Keratinocyte (primary cell): ENCODE data around the gene CYB5R4. TPM values are rescaled to one million over a fixed set of nuclear protein-coding genes. Genes with fewer than 3 reads are reported as not detected.

Source experiments
- DNase-seq: peaks from one replicate; pipeline ENCODE4 v3.0.0-alpha.2; 2011; ENCODE audit warnings: low read depth, missing footprints, low spot score
- FAIRE-seq: peaks from 2 replicates; lab custom pipeline; 2011; peaks lifted over from hg19 to GRCh38; lab: Jason Lieb, UNC
- H2AFZ ChIP-seq: 2 replicates; pipeline ENCODE4 v1.6.0; 2012; ENCODE audit warnings: low read length, control low read depth, inconsistent platforms; ENCODE audit not compliant: control insufficient read depth
- H3K27ac ChIP-seq: 2 replicates; pipeline ENCODE4 v1.5.1; 2011; ENCODE audit warnings: low read length; ENCODE audit not compliant: control insufficient read depth, insufficient read depth
- H3K27me3 ChIP-seq: 3 replicates; pipeline ENCODE4 v1.6.0; 2011; ENCODE audit warnings: low read length; ENCODE audit not compliant: control insufficient read depth, insufficient read depth; ENCODE audit errors: extremely low read depth
- H3K36me3 ChIP-seq, 2 experiments: 2 replicates in 1 of 2; 3 replicates in 1 of 2; pipeline ENCODE4 v1.5.1; 2011; ENCODE audit warnings: low read length in 2 of 2, mild to moderate bottlenecking in 1 of 2; ENCODE audit not compliant: control insufficient read depth in 2 of 2, insufficient read depth in 2 of 2; ENCODE audit errors: extremely low read depth in 1 of 2
- H3K4me1 ChIP-seq: 3 replicates; pipeline ENCODE4 v1.5.1; 2011; ENCODE audit warnings: low read length; ENCODE audit not compliant: control insufficient read depth, insufficient read depth; ENCODE audit errors: extremely low read depth
- H3K4me2 ChIP-seq: 3 replicates; pipeline ENCODE4 v1.6.0; 2011; ENCODE audit warnings: low read depth, low read length; ENCODE audit not compliant: control insufficient read depth, insufficient read depth; ENCODE audit errors: extremely low read depth
- H3K4me3 ChIP-seq, 3 experiments: fragments of 200-600 bp in 1 of 3; sonication (generic) in 1 of 3; 2 replicates in 2 of 3; 3 replicates in 1 of 3; pipeline ENCODE4 v1.5.1; 2011 to 2016; ENCODE audit warnings: low read length in 3 of 3, mild to moderate bottlenecking in 3 of 3, control low read depth in 2 of 3, inconsistent platforms in 1 of 3, low read depth in 1 of 3, mixed read lengths in 1 of 3, mixed run types in 1 of 3, moderate library complexity in 1 of 3; ENCODE audit not compliant: control insufficient read depth in 2 of 3, insufficient read depth in 2 of 3; ENCODE audit errors: extremely low read depth in 1 of 3
- H3K79me2 ChIP-seq: 2 replicates; pipeline ENCODE4 v1.6.0; 2012; ENCODE audit warnings: low read length; ENCODE audit not compliant: control insufficient read depth, insufficient read depth
- H3K9ac ChIP-seq: 3 replicates; pipeline ENCODE4 v1.6.0; 2011; ENCODE audit warnings: low read length; ENCODE audit not compliant: control insufficient read depth, insufficient read depth; ENCODE audit errors: extremely low read depth
- H3K9me1 ChIP-seq: 3 replicates; pipeline ENCODE4 v1.6.0; 2011; ENCODE audit warnings: low read length; ENCODE audit not compliant: control insufficient read depth, insufficient read depth; ENCODE audit errors: extremely low read depth
- H3K9me3 ChIP-seq: 2 replicates; pipeline ENCODE4 v1.5.1; 2012; ENCODE audit warnings: low read depth, low read length; ENCODE audit not compliant: control insufficient read depth
- H4K20me1 ChIP-seq: 3 replicates; pipeline ENCODE4 v1.6.0; 2011; ENCODE audit warnings: low read length; ENCODE audit not compliant: control insufficient read depth, insufficient read depth; ENCODE audit errors: extremely low read depth
- CTCF ChIP-seq, 3 experiments: IDR thresholded peaks in 1 of 3; conservative IDR thresholded peaks in 1 of 3; optimal IDR thresholded peaks in 1 of 3; 2 replicates in 2 of 3; 3 replicates in 1 of 3; pipeline versions ENCODE3 to v1.5.1; 2011; ENCODE audit warnings: low read length in 3 of 3, mild to moderate bottlenecking in 3 of 3, moderate library complexity in 2 of 3, control low read depth in 1 of 3, inconsistent platforms in 1 of 3; ENCODE audit not compliant: insufficient read depth in 2 of 3; ENCODE audit errors: extremely low read depth in 1 of 3
- EZH2 ChIP-seq: IDR thresholded peaks from one replicate; pipeline ENCODE4 v1.6.1; 2012; ENCODE audit warnings: inconsistent platforms, mild to moderate bottlenecking, low read length, moderate library complexity
- dilution Hi-C: fragments of 300-500 bp; cut with MboI; formaldehyde crosslinking; loops from one replicate; pipeline ENCODE4 v1.7.0; 2020; ENCODE audit warnings: low sequenced_read_pairs; ENCODE audit not compliant: extremely low pct_ligation_motif_present
- polyA plus RNA-seq, 5 experiments: library from polyadenylated mRNA; depleted of rRNA in 3 of 5; stranded (reverse) in 3 of 5; stranded (forward) in 1 of 5; unstranded in 1 of 5; fragments of >200 nt; gene quantifications; 1 replicate in 1 of 5; 2 replicates in 3 of 5; 3 replicates in 1 of 5; pipeline versions ENCODE4 v1.2.1 to v1.2.3, GENCODE V29; 2011 to 2012; ENCODE audit warnings: missing spikeins in 2 of 5, low read depth in 1 of 5, low replicate concordance in 1 of 5

The CYB5R4 gene
- polyA plus RNA-seq, 1 donor (not counting 4 experiments of a cell fraction or from before 2014, with no cell fraction given) = 14.0 TPM

DNA sequence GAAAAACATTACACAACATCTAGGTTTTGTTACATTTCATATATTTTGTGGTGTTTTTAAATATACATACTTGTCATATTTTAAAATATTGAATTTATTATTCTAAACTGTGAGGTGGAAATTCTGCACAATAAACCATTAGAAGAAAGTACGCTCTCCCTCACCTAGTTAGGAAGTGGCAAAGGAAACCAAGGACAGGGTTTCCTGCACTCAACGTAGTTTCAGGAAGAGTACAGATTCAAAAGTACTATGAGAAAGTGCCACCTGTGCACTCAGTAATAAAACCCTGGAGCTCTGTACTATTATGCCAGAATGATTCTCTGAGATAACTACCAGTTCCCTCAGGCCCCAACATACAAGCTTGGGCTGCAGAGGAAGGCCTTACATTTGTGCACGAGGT is 119.5 kb downstream of the CYB5R4 start:
- dilution Hi-C loops = no loop called here
- FAIRE-seq = no peak
- no peak for DNase-seq

DNA sequence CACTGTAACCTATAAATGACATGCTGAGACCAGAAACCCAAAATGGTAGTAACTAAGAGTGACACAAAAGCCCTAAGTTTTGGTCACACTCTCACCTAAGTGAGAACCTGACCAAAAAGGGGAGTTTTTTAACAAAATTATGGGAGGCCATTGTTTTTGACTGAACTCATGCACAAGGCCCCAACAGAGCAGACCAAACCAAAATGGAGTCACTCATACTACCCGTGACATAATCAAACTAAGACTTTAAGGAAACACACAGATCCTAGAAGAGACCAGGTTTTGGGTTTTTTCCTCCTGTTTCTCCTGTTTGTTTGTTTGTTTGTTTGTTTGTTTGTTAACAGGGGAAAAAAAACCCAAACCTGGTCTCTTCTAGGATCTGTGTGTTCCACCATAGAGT is 124.9 kb downstream of the CYB5R4 start:
- H3K27ac ChIP-seq = no peak overlapping the region
- H3K27me3 ChIP-seq = no peaks in the 10 kb centered on the region
- no peak for FAIRE-seq

More for the DNA sequence above, 119.5 kb downstream of the CYB5R4 start:
- Histone ChIP-seq H3K27me3 (no peaks in the 10 kb centered on the region), H3K9me1 (no peaks in the 10 kb centered on the region), H2AFZ (no peak overlapping the region), H3K36me3 (no peaks in the 10 kb centered on the region), H3K79me2 (no peaks in the 10 kb centered on the region), H3K9ac (no peak overlapping the region), H3K4me2 (no peak overlapping the region), H4K20me1 (no peaks in the 10 kb centered on the region), H3K27ac (no peak overlapping the region), H3K4me1 (no peaks in the 10 kb centered on the region), H3K9me3 (no peaks in the 10 kb centered on the region), H3K4me3 (no peak overlapping the region)
- TF ChIP-seq EZH2 (no peak), CTCF (optimal IDR thresholded peaks at IDR 0.05 in 1 of 3, IDR thresholded peaks at IDR 0.05 in 1 of 3, conservative IDR thresholded peaks at IDR 0.05 in 1 of 3; ENCODE audit: extremely low read depth in 1 of 3, insufficient read depth in 2 of 3, low read length in 3 of 3) (no peak)

More for the DNA sequence above, 124.9 kb downstream of the CYB5R4 start:
- no peaks in the 10 kb centered on the region for H3K9me3 ChIP-seq
- H3K4me2 ChIP-seq = no peak overlapping the region
- no peaks in the 10 kb centered on the region for H3K4me1 ChIP-seq
- no peaks in the 10 kb centered on the region for H3K79me2 ChIP-seq
- no peak for TF ChIP-seq CTCF (optimal IDR thresholded peaks at IDR 0.05 in 1 of 3, IDR thresholded peaks at IDR 0.05 in 1 of 3, conservative IDR thresholded peaks at IDR 0.05 in 1 of 3; ENCODE audit: extremely low read depth in 1 of 3, insufficient read depth in 2 of 3, low read length in 3 of 3)
- no peak for TF ChIP-seq EZH2
- H3K36me3 ChIP-seq = no peaks in the 10 kb centered on the region
- H2AFZ ChIP-seq = no peak overlapping the region
- no peak overlapping the region for H3K9ac ChIP-seq
- no peak overlapping the region for H3K4me3 ChIP-seq
- H3K9me1 ChIP-seq = no peaks in the 10 kb centered on the region
- H4K20me1 ChIP-seq = no peaks in the 10 kb centered on the region
- dilution Hi-C loops = no loop called here
- DNase-seq = no peak
